Thymus (tissue), 11 donors: ENCODE measurements around the gene SLC39A11. TPM values are rescaled to one million over a fixed set of nuclear protein-coding genes. Genes with fewer than 3 reads are reported as not detected.
A peak's percentile ranks its signal among the peaks of the same experiment; 100 is the strongest.
"Not testable (repeated sequence)": the region's sequence is repeated elsewhere in the genome, so short reads cannot be mapped to it uniquely, and the experiment has no call there.

Source experiments
- DNase-seq, 9 donors: peaks; one replicate each; pipeline ENCODE4 v3.0.0-alpha.2; 2013; ENCODE audit warnings: low spot score in 9 of 9, low read depth in 6 of 9, missing footprints in 1 of 9
- H3K27ac ChIP-seq, 2 donors: one replicate each; pipeline ENCODE4 v1.5.1; 2013; ENCODE audit warnings: control low read depth in 1 of 2, low read depth in 1 of 2, low read length in 1 of 2, mild to moderate bottlenecking in 1 of 2, moderate library complexity in 1 of 2
- H3K27me3 ChIP-seq, 2 donors: one replicate each; pipeline ENCODE4 v1.5.1; 2013; ENCODE audit warnings: low read length in 1 of 2; ENCODE audit not compliant: control insufficient read depth in 2 of 2, insufficient read depth in 1 of 2
- H3K36me3 ChIP-seq, 2 donors: one replicate each; pipeline ENCODE4 v1.5.1; 2013; ENCODE audit warnings: low read length in 1 of 2, mild to moderate bottlenecking in 1 of 2, moderate library complexity in 1 of 2; ENCODE audit not compliant: control insufficient read depth in 2 of 2, insufficient read depth in 2 of 2
- H3K4me1 ChIP-seq, 2 donors: one replicate each; pipeline ENCODE4 v1.5.1; 2013; ENCODE audit warnings: low read length in 2 of 2; ENCODE audit not compliant: control insufficient read depth in 2 of 2, insufficient read depth in 2 of 2
- H3K4me3 ChIP-seq, 2 donors: one replicate each; pipeline ENCODE4 v1.5.1; 2013; ENCODE audit warnings: low read length in 2 of 2, control low read depth in 1 of 2, mild to moderate bottlenecking in 1 of 2
- H3K9me3 ChIP-seq, 2 donors: one replicate each; pipeline ENCODE4 v1.5.1; 2013; ENCODE audit warnings: low read length in 1 of 2, mild to moderate bottlenecking in 1 of 2; ENCODE audit not compliant: control insufficient read depth in 2 of 2, insufficient read depth in 1 of 2
- WGBS: extraction: QIAGEN DNeasy Blood & Tissue Kit; methylation state at CpG from one replicate; pipeline ENCODE4 v1.1.7; 2013; 5-methylcytosine and 5-hydroxymethylcytosine counted together
- polyA plus RNA-seq: library from polyadenylated mRNA; stranded (reverse); fragments of 200-250 nt; gene quantifications from one replicate; pipeline ENCODE4 v1.2.3, GENCODE V29; 2013
- total RNA-seq: library from RNA; stranded (reverse); fragments of 120-200 nt; gene quantifications from one replicate; pipeline ENCODE4 v1.2.4, GENCODE V29; 2013
- donor health status: healthy.

The SLC39A11 gene
- total and polyA plus RNA-seq, 2 donors, result 7.4 to 8.7 TPM

DNA sequence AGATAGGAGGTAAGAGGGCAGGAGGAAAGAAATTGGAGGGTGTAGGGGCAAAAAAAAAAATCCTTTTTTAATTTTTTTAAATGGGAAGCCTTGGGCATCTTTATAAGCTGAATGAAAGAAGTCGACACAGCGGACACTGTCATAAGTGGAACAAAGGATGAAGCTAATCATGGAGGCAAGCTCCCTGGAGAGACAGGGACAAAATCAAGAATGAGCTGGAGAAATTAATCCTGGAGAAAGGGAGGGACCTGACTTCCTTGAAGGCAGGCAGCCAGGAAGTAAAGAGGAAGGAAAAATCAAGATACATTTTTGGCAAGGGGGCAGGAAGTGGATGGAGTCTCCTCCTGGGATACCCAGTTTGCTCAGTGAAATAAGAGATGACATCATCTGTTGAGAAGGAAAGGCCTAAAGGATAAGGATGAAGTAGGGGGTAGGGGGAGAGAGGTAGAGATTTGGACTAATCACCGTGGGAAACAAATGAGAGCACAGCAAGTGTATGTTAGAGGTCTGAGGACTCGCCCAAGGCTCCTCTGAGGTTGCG, 179.3 kb downstream of the SLC39A11 start:
- H3K27me3 ChIP-seq, result no peaks in the 10 kb centered on the region
- H3K4me3 ChIP-seq, result no peak overlapping the region
- H3K27ac ChIP-seq, result no peak overlapping the region
- no peak for DNase-seq
- no peaks in the 10 kb centered on the region for H3K4me1 ChIP-seq
- WGBS, result 97% methylated on average over 5 of the region's 5 CpGs
- H3K36me3 ChIP-seq, result no peaks in the 10 kb centered on the region
- H3K9me3 ChIP-seq, result no peaks in the 10 kb centered on the region

DNA sequence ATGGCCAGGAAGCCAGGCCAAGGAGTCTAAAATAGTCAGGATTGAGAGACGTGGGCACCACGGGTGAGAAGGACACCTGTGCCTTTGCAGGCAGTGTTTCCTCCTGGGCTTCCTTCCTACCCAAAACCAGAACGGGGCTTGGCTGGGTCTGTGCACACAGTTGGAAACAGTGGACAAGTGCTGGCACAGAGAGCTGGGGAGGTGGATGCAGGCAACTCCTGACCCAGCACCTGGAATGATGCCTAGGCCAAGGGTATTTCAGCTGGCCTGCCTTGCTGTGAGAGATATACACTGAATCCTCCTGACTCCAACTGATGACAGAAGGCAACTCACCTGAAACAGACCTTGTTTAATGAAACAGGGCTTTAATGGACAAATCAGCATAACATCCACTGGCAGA, 186.2 kb downstream of the SLC39A11 start:
- no peak overlapping the region for H3K27ac ChIP-seq
- H3K4me3 ChIP-seq, result no peak overlapping the region
- no peak for DNase-seq
- H3K27me3 ChIP-seq, result no peaks in the 10 kb centered on the region
- no peaks in the 10 kb centered on the region for H3K9me3 ChIP-seq
- WGBS, result 49% methylated on average over 3 of the region's 3 CpGs
- no peaks in the 10 kb centered on the region for H3K36me3 ChIP-seq
- no peaks in the 10 kb centered on the region for H3K4me1 ChIP-seq

DNA sequence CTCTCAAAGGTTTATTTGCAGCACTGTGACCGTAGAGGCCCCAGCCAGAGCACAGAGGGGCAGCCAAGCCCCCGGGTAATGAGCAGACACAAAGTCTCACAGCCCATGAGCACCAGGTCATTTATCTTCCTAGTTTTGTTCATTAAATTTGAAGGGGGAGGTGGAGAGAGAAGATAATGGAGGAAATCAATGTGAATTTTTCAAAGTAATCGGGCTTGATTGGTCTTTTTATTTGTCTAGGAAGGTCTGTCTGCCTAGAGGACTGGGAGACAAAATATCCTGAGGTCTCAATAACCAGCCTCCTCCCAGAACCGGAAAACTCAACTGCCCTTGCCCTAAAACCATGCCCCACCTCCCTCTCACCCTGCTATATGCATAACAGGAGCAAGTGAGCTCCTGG, 189.0 kb downstream of the SLC39A11 start:
- H3K4me3 ChIP-seq, result no peak overlapping the region
- H3K36me3 ChIP-seq, result no peaks in the 10 kb centered on the region
- no peak overlapping the region for H3K27ac ChIP-seq
- H3K27me3 ChIP-seq, result no peaks in the 10 kb centered on the region
- WGBS, result 92% methylated on average over 4 of the region's 4 CpGs
- H3K9me3 ChIP-seq, result no peaks in the 10 kb centered on the region
- H3K4me1 ChIP-seq, result no peaks in the 10 kb centered on the region
- no peak for DNase-seq

DNA sequence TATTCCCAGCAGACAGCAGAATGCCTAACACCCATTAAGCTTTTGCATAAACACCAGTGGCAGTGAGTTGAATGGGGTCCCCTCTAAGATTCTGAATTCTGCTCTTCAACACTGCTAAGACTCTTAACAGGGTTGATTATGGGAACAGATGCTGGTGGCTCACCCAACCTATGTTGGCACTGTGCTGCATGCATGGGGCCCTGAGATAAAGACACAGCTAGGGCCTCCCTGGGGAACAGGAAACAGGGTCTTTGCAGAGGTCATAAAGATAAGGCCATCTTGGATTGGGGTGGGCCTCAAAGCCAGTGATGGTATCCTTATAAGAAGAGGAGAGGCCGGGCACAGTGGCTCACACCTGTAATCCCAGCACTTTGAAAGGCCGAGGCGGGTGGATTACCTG, 190.8 kb downstream of the SLC39A11 start:
- H3K27ac ChIP-seq, result no peak overlapping the region
- no peak overlapping the region for H3K4me3 ChIP-seq
- H3K36me3 ChIP-seq, result no peaks in the 10 kb centered on the region
- no peak for DNase-seq
- no peaks in the 10 kb centered on the region for H3K27me3 ChIP-seq
- H3K9me3 ChIP-seq, result no peaks in the 10 kb centered on the region
- over 99% methylated on average over 3 of the region's 3 CpGs for WGBS
- H3K4me1 ChIP-seq, result no peaks in the 10 kb centered on the region

DNA sequence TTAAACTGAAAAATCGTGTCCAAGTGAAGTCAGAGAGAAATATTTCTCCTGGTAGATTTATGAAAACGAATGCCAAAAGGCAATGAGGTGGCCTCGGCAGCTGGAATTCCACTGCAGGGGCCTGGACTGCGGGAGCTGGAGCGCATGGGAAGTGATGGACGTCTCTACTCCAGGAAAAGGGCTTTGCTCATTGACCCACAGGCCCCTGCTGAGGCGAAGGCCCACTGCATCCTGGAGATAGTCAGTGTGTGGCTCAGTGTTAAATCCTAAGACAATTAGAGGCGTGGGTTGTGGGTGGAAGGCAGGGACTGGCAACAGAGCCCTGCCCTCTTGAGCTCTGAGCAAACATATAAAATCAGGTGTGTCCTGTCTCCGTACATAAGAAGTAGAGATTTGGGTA, 191.4 kb downstream of the SLC39A11 start:
- Histone ChIP-seq H3K9me3 (no peaks in the 10 kb centered on the region), H3K36me3 (no peaks in the 10 kb centered on the region), H3K27ac (no peak overlapping the region), H3K27me3 (no peaks in the 10 kb centered on the region), H3K4me3 (no peak overlapping the region), H3K4me1 (no peaks in the 10 kb centered on the region)
- WGBS, result 84% methylated on average over 9 of the region's 9 CpGs
- DNase-seq, result no peak

DNA sequence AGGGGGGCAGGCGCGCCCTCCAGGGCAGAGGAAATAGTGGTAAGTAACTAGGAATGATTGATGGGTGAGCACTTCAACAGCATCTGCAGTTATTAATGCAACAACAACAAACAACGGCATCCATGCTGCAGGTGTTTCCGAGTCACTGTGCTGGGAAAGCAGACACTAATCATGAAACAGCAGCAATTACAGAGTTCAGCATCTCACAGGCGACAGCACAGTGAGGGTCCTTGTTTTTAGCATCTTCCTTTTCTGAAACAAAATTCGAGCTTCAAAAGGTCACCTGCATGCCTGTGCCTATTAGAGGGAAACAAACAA, 191.9 kb downstream of the SLC39A11 start:
- no peak overlapping the region for H3K4me3 ChIP-seq
- 76% methylated on average over 6 of the region's 6 CpGs for WGBS
- H3K27ac ChIP-seq, result no peak overlapping the region
- H3K4me1 ChIP-seq, result no peaks in the 10 kb centered on the region
- H3K9me3 ChIP-seq, result no peaks in the 10 kb centered on the region
- no peaks in the 10 kb centered on the region for H3K36me3 ChIP-seq
- H3K27me3 ChIP-seq, result no peaks in the 10 kb centered on the region
- DNase-seq, result peak in 1 of 9 donors; percentile 2

DNA sequence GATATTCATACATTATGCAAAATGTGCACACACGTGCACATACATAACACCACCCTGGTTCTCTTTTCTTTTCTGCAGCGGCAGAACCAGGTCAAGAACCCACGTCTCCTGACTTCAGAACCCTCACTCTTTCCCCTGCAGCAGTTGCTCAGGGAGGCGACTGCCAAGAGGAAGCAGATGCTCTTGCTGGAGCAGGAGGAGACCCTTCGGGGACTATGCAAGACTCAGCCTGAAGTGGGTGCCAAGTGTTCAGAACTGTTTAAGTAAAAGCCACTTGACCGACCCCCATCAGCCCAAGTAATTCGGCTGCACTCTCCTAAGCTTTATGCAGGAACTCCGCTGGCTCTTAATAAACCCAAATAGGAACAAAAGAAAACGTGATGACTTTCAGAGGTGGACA, 193.8 kb downstream of the SLC39A11 start:
- H3K9me3 ChIP-seq, result no peaks in the 10 kb centered on the region
- no peak overlapping the region for H3K27ac ChIP-seq
- H3K36me3 ChIP-seq, result no peaks in the 10 kb centered on the region
- no peak for DNase-seq
- no peak overlapping the region for H3K4me3 ChIP-seq
- H3K4me1 ChIP-seq, result no peaks in the 10 kb centered on the region
- H3K27me3 ChIP-seq, result no peaks in the 10 kb centered on the region
- WGBS, result 96% methylated on average over 9 of the region's 9 CpGs

DNA sequence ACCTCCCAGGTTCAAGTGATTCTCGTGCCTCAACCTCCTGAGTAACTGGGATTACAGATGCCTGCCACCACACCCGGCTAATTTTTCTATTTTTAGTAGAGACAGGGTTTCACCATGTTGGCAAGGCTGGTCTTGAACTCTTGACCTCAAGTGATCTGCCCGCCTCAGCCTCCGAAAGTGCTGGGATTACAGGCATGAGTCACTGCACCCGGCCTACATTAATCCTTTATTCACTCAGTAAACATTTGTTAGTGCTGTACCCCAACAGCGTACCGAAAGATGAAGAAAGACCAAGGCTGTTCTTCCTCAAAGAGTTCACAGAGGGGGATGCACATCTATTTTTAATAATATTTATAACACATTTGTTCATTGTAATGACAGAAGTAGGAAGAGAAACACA, 196.2 kb downstream of the SLC39A11 start:
- WGBS, result 99% methylated on average over 7 of the region's 7 CpGs
- H3K4me3 ChIP-seq, H3K27me3 ChIP-seq, H3K27ac ChIP-seq, H3K4me1 ChIP-seq, H3K36me3 ChIP-seq, H3K9me3 ChIP-seq, DNase-seq: not testable (repeated sequence)

DNA sequence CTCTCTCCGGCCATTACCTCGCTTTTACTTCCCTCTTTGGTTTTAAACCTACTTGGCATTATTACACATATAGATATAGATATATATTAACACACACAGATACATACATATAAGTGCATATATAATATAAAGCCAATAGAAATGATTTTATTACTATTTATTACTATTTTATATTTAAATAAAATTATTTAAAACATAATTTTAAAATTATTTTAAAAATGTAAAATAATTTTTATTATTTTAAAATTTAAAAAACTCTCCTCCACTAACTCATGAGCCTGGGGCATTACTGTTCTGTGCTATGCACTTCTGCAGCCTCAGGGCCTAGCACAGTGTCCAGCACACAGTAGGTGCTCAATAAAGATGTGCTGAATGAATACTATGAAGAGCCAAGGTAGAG, 200.9 kb downstream of the SLC39A11 start:
- WGBS, result 97% methylated on average over 2 of the region's 2 CpGs
- Histone ChIP-seq H3K4me1 (no peaks in the 10 kb centered on the region), H3K27ac (no peak overlapping the region), H3K36me3 (no peaks in the 10 kb centered on the region), H3K27me3 (no peaks in the 10 kb centered on the region), H3K4me3 (no peak overlapping the region), H3K9me3 (no peaks in the 10 kb centered on the region)
- no peak for DNase-seq

DNA sequence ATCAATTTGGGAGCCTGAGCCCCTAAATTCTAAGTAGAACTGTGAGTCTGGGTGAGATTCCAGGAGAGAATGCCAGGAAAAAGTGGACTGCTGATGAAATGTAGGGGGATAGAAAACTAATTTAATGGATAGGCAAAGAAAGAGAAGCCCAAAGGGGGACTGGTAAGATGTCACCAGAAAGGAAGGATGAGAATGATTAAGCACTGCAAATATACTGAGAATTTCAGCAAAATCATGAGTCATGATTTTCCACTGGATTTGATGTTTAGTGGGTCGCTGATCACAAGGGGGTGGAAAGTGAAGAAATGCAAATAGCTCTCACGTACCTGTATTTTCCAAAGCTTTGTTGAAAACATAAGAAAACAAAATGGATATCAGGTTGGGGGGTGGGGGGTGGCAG, 201.8 kb downstream of the SLC39A11 start:
- Histone ChIP-seq H3K36me3 (no peaks in the 10 kb centered on the region), H3K27ac (no peak overlapping the region), H3K27me3 (no peaks in the 10 kb centered on the region), H3K9me3 (no peaks in the 10 kb centered on the region), H3K4me1 (no peaks in the 10 kb centered on the region), H3K4me3 (no peak overlapping the region)
- WGBS, result 97% methylated on average over 2 of the region's 2 CpGs
- DNase-seq, result no peak
